ENCODE results near the gene PLXND1. TPM values are rescaled to one million over a fixed set of nuclear protein-coding genes. Genes with fewer than 3 reads are reported as not detected.

PLXND1 gene
- total RNA-seq, 2 experiments from 2014 or later, result 4.7 to 6.0 TPM

DNA sequence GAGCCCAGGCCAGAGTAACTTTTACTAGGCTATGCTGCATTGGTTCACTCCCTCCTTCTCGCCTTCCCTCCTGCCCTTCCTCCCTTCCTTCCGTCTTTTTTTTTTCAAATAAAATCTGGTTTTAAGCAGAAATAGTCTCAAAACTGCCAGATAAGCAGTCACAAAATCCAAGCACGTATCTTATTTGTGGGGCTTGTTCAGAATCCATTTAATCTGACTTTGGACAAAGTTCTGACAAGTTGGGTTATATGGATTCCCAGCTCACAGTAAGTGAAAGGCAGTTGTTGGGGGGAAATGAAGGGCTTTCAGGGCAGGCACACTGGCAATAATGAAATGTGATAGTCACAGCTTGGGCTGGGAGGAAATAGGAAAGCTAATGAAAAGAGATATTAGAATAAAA, 32.0 kb upstream of the PLXND1 start:
- Histone ChIP-seq H2AFZ (ENCODE audit: low read length) (no peak overlapping the region), H3K9me3 (ENCODE audit: low read length) (0 out of 2 replicates have a peak, but pooled peaks cover 6% of the 10 kb centered on the region), H3K4me3 (ENCODE audit: low read depth, low read length, poor library complexity, severe bottlenecking) (no peak overlapping the region), H3K4me1 (ENCODE audit: insufficient read depth, low read length, poor library complexity, severe bottlenecking) (no peaks in the 10 kb centered on the region), H3K4me2 (ENCODE audit: low read length) (no peak overlapping the region), H4K20me1 (ENCODE audit: insufficient read depth, low read length) (no peaks in the 10 kb centered on the region; the same call in 1 of the 2 replicates), H3K79me2 (ENCODE audit: insufficient read depth, low read depth, low read length) (no peaks in the 10 kb centered on the region), H3K9me2 (ENCODE audit: insufficient read depth, low read length) (no peaks in the 10 kb centered on the region), H3K27ac (ENCODE audit: low read depth, low read length, poor library complexity, severe bottlenecking) (no peak overlapping the region), H3K36me3 (ENCODE audit: insufficient read depth, low read length) (no peaks in the 10 kb centered on the region)
- DNase-seq (ENCODE audit: low spot score), result no peak
- no TSS peak for BruUV-seq (replicated peaks)
- CTCF ChIA-PET (ENCODE audit: unreplicated experiment), result no interaction called here
- POLR2A ChIA-PET, result interaction anchor here (0.6 to 1.1 kb wide), 3 partner anchors 13 to 146 kb away, joined by 3 to 4 read pairs (median 4); no protein-coding TSS in a partner anchor
- TF ChIP-seq EZH2phosphoT487 (IDR thresholded peaks at IDR 0.05; ENCODE audit: borderline replicate concordance, low read depth, low read length), result no peak
- TF ChIP-seq, protein P1, sequence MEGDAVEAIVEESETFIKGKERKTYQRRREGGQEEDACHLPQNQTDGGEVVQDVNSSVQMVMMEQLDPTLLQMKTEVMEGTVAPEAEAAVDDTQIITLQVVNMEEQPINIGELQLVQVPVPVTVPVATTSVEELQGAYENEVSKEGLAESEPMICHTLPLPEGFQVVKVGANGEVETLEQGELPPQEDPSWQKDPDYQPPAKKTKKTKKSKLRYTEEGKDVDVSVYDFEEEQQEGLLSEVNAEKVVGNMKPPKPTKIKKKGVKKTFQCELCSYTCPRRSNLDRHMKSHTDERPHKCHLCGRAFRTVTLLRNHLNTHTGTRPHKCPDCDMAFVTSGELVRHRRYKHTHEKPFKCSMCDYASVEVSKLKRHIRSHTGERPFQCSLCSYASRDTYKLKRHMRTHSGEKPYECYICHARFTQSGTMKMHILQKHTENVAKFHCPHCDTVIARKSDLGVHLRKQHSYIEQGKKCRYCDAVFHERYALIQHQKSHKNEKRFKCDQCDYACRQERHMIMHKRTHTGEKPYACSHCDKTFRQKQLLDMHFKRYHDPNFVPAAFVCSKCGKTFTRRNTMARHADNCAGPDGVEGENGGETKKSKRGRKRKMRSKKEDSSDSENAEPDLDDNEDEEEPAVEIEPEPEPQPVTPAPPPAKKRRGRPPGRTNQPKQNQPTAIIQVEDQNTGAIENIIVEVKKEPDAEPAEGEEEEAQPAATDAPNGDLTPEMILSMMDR (conservative IDR thresholded peaks at IDR 0.05; ENCODE audit: low read length), result no peak
- intact Hi-C loops (cut with micrococcal nuclease; ENCODE audit: unreplicated experiment), result no loop called here

DNA sequence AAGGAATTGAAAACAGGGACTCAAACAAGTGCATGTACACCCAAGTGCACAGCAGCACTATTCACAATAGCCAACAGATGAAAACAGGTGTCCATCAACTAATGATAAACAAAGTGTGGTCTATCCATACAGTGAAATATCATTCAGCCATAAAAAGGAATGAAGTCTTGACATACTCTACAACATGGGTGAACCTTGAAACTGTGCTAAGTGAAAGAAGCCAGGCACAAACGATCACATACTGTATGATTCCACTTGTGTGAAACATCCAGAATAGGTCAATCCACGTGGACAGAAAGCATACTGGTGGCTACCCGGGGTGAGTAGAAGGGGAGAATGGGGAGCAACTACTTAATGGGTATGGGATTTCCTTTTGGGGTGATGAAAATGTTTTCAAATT, 29.6 kb upstream of the PLXND1 start:
- POLR2A ChIA-PET, result no interaction called here
- intact Hi-C loops (cut with micrococcal nuclease; ENCODE audit: unreplicated experiment), result no loop called here
- Histone ChIP-seq H3K4me1 (ENCODE audit: insufficient read depth, low read length, poor library complexity, severe bottlenecking) (no peaks in the 10 kb centered on the region), H2AFZ (ENCODE audit: low read length) (no peak overlapping the region), H3K9me3 (ENCODE audit: low read length) (0 out of 2 replicates have a peak, but pooled peaks cover 6% of the 10 kb centered on the region), H3K4me3 (ENCODE audit: low read depth, low read length, poor library complexity, severe bottlenecking) (no peak overlapping the region), H3K27ac (ENCODE audit: low read depth, low read length, poor library complexity, severe bottlenecking) (no peak overlapping the region), H3K79me2 (ENCODE audit: insufficient read depth, low read depth, low read length) (no peaks in the 10 kb centered on the region), H3K36me3 (ENCODE audit: insufficient read depth, low read length) (no peaks in the 10 kb centered on the region), H4K20me1 (ENCODE audit: insufficient read depth, low read length) (no peaks in the 10 kb centered on the region; the same call in 1 of the 2 replicates), H3K9me2 (ENCODE audit: insufficient read depth, low read length) (no peaks in the 10 kb centered on the region), H3K4me2 (ENCODE audit: low read length) (no peak overlapping the region)
- TF ChIP-seq, protein P1 (conservative IDR thresholded peaks at IDR 0.05; ENCODE audit: low read length), result no peak
- TF ChIP-seq EZH2phosphoT487 (IDR thresholded peaks at IDR 0.05; ENCODE audit: borderline replicate concordance, low read depth, low read length), result no peak
- CTCF ChIA-PET (ENCODE audit: unreplicated experiment), result no interaction called here
- no TSS peak for BruUV-seq (replicated peaks)
- no peak for DNase-seq (ENCODE audit: low spot score)

DNA sequence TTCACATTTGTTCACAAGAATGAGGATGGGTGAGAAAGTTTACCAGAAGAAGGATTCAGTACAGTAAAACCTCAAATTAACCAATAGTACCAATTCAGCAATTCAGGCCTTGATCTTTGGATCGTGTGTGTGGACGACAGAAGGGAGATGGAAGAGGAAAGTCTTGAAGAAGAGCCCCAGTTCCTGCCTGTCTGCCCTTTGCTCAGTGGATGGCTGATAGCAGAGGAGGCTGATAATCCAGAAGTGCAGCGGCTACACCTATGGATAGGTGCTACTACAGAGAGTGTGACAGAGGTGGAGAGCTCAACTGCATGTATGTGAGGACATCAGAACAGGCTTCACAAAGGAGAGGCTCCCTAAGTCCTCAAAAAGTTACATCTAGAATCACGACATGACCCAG, 29.2 kb upstream of the PLXND1 start:
- CTCF ChIA-PET (ENCODE audit: unreplicated experiment), result no interaction called here
- H3K4me1 ChIP-seq (ENCODE audit: insufficient read depth, low read length, poor library complexity, severe bottlenecking), result no peaks in the 10 kb centered on the region

More for the DNA sequence above, 29.2 kb upstream of the PLXND1 start:
- Histone ChIP-seq H3K36me3 (ENCODE audit: insufficient read depth, low read length) (no peaks in the 10 kb centered on the region), H3K9me3 (ENCODE audit: low read length) (0 out of 2 replicates have a peak, but pooled peaks cover 6% of the 10 kb centered on the region), H3K27ac (ENCODE audit: low read depth, low read length, poor library complexity, severe bottlenecking) (no peak overlapping the region), H3K79me2 (ENCODE audit: insufficient read depth, low read depth, low read length) (no peaks in the 10 kb centered on the region), H3K9me2 (ENCODE audit: insufficient read depth, low read length) (no peaks in the 10 kb centered on the region), H3K4me3 (ENCODE audit: low read depth, low read length, poor library complexity, severe bottlenecking) (no peak overlapping the region), H4K20me1 (ENCODE audit: insufficient read depth, low read length) (no peaks in the 10 kb centered on the region; the same call in 1 of the 2 replicates), H3K4me2 (ENCODE audit: low read length) (no peak overlapping the region), H2AFZ (ENCODE audit: low read length) (no peak overlapping the region)
- TF ChIP-seq, protein P1 (conservative IDR thresholded peaks at IDR 0.05; ENCODE audit: low read length), result no peak
- TF ChIP-seq EZH2phosphoT487 (IDR thresholded peaks at IDR 0.05; ENCODE audit: borderline replicate concordance, low read depth, low read length), result no peak
- BruUV-seq (replicated peaks), result no TSS peak
- POLR2A ChIA-PET, result no interaction called here
- intact Hi-C loops (cut with micrococcal nuclease; ENCODE audit: unreplicated experiment), result no loop called here
- no peak for DNase-seq (ENCODE audit: low spot score)
